Mesendoderm (in vitro differentiated cells): ENCODE measurements around the gene PTPN22.

ENCODE experiments used
- DNase-seq: peaks from one replicate; pipeline ENCODE4 v3.0.0; 2013
- H2AK5ac ChIP-seq: 2 replicates; pipeline ENCODE4 v1.6.1; 2013; ENCODE audit warnings: low read length, inconsistent platforms
- H2BK120ac ChIP-seq: 2 replicates; pipeline ENCODE4 v1.6.1; 2013; ENCODE audit warnings: low read depth, mild to moderate bottlenecking, low read length, moderate library complexity, mixed read lengths
- H2BK15ac ChIP-seq: replicated peaks from 2 replicates; pipeline ENCODE4 v1.6.1; 2013; ENCODE audit warnings: low read depth, mild to moderate bottlenecking, moderate library complexity
- H2BK5ac ChIP-seq: 2 replicates; pipeline ENCODE4 v1.6.1; 2013; ENCODE audit warnings: low read length, inconsistent platforms
- H3K18ac ChIP-seq: 2 replicates; pipeline ENCODE4 v1.6.1; 2013; ENCODE audit warnings: mild to moderate bottlenecking, low read length, mixed read lengths
- H3K23ac ChIP-seq: one replicate; pipeline ENCODE4 v1.6.1; 2013; ENCODE audit warnings: low read length
- H3K27ac ChIP-seq: 2 replicates; pipeline ENCODE4 v1.5.1; 2013; ENCODE audit warnings: low read depth, mild to moderate bottlenecking, inconsistent platforms, low read length, moderate library complexity
- H3K27me3 ChIP-seq: 2 replicates; pipeline ENCODE4 v1.6.1; 2013; ENCODE audit warnings: low read length, control low read depth, mild to moderate bottlenecking, inconsistent platforms; ENCODE audit not compliant: insufficient read depth, poor library complexity
- H3K36me3 ChIP-seq: 2 replicates; pipeline ENCODE4 v1.6.1; 2013; ENCODE audit warnings: low read length, inconsistent platforms; ENCODE audit not compliant: control insufficient read depth, insufficient read depth
- H3K4ac ChIP-seq: one replicate; pipeline ENCODE4 v1.6.1; 2013; ENCODE audit warnings: low read depth, mild to moderate bottlenecking, low read length, moderate library complexity
- H3K4me1 ChIP-seq: 2 replicates; pipeline ENCODE4 v1.6.1; 2013; ENCODE audit warnings: low read depth, low read length, inconsistent platforms; ENCODE audit not compliant: control insufficient read depth
- H3K4me2 ChIP-seq: 2 replicates; pipeline ENCODE4 v1.6.1; 2013; ENCODE audit warnings: low read length
- H3K4me3 ChIP-seq: 2 replicates; pipeline ENCODE4 v1.5.1; 2013; ENCODE audit warnings: mild to moderate bottlenecking, low read length
- H3K56ac ChIP-seq: one replicate; pipeline ENCODE4 v1.6.1; 2013; ENCODE audit warnings: low read length
- H3K79me1 ChIP-seq: 2 replicates; pipeline ENCODE4 v1.6.1; 2013; ENCODE audit warnings: low read length, inconsistent platforms
- H3K79me2 ChIP-seq: 2 replicates; pipeline ENCODE4 v1.6.1; 2013; ENCODE audit warnings: mild to moderate bottlenecking, low read length; ENCODE audit not compliant: control insufficient read depth, insufficient read depth
- H3K9ac ChIP-seq: 2 replicates; pipeline ENCODE4 v1.6.1; 2013; ENCODE audit warnings: low read length, inconsistent platforms
- H4K5ac ChIP-seq: one replicate; pipeline ENCODE4 v1.6.1; 2013; ENCODE audit warnings: low read length
- H4K8ac ChIP-seq: one replicate; pipeline ENCODE4 v1.6.1; 2013; ENCODE audit warnings: low read depth, mild to moderate bottlenecking, control low read depth, low read length, moderate library complexity
- WGBS: extraction: QIAGEN DNeasy Blood & Tissue Kit; methylation state at CpG from one replicate; pipeline ENCODE4 v1.1.7; 2013; ENCODE audit warnings: low lambda C conversion rate, missing lambda C conversion rate; ENCODE audit not compliant: insufficient coverage; ENCODE audit errors: extremely low coverage; 5-methylcytosine and 5-hydroxymethylcytosine counted together

The PTPN22 gene

DNA sequence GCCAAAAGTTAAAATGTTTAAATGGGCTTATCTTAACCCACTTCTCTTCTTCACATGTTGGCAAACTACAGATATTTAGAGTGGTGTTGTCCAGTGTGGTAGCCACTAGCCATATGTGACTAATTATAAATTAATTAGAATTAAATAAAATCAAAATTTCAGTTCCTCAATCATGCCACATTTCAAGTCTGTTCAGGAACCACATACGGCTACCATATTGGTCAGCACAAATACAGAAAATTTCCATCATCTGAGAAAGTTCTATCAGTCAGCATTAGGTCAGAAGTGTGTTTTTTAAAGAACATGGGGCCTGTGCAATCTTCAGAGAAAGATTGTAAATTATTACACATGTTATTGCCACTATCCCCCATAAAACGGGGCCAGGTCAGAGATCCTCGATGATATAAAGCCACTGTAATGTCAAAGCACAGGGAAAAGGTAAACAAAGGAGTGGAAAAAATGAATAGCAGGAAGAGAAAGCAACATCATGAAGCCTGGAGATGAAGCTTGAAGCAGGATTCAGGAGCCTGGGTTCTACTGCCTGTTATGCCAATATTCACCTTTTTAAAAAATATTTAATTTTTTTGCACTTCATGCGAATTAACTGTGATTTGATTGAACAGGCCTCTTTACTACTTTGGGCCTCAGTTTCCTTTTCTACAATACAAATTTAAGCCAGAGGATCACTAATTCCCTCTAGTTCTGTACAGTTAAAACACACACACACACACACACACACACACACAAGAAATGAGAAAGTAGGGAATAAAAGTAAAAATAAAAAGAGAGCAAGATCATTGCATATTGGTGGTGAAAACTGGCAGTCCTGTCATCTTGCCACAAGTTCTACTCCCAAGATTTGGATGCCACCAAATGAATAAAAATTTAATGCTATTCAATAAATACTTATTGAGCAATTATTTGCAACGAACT, 61.6 kb downstream of the PTPN22 start:
- no peaks in the 10 kb centered on the region for H3K27me3 ChIP-seq
- H3K18ac ChIP-seq = no peak overlapping the region
- H2BK120ac ChIP-seq = no peak overlapping the region
- H3K36me3 ChIP-seq = no peaks in the 10 kb centered on the region
- no peak for DNase-seq
- H3K4me3 ChIP-seq = no peak overlapping the region
- H3K23ac ChIP-seq = no peak overlapping the region
- peaks cover 2% of the 10 kb centered on the region for H3K4me1 ChIP-seq
- H2BK5ac ChIP-seq = no peak overlapping the region
- H3K79me1 ChIP-seq = peaks cover 7% of the 10 kb centered on the region
- H3K4ac ChIP-seq = no peak overlapping the region
- H3K9ac ChIP-seq = peak overlapping the region; percentile 48
- no peak overlapping the region for H3K4me2 ChIP-seq
- H3K79me2 ChIP-seq = peaks cover 42% of the 10 kb centered on the region
- H3K56ac ChIP-seq = peak overlapping the region; percentile 6
- H2AK5ac ChIP-seq = no peak overlapping the region
- no peak overlapping the region for H4K8ac ChIP-seq
- no peak overlapping the region for H4K5ac ChIP-seq
- no peak overlapping the region for H2BK15ac ChIP-seq
- H3K27ac ChIP-seq = no peak overlapping the region
- WGBS = no CpG with 5 or more reads among the region's 5 CpGs

DNA sequence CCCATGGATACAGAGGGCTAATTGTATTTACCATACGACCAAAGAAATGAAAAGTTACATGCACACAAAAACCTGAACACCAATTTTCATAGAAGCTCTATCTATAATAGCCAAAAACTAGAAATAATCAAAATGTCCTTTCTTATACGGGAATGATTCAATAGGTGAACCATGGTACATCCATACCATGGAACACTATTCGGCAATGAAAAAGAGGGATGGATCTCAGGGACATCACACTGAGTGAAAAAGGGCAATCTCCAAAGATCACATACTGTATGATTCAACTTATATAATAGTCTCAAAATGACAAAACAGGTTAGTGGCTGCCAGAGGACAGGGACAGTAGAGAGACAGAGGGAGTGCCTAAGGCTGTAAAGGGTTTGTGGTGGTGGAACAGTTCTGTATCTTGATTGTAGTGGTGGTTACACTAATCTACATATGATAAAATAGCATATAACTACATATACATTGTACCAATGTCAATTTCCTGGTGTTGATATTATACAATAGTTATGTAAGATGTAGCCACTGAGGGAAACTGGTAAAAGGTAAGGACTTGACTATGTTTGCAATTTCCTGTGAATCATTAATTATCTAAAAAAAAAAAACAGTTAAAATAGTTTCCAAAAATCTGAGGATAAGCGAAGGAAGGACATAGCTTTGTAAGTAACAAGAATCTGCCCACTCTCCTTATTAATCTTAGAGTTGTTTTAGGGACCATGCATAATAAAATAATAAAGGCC, 62.9 kb downstream of the PTPN22 start:
- WGBS = no CpG with 5 or more reads among the region's 4 CpGs
- Histone ChIP-seq H3K27ac (no peak overlapping the region), H2BK15ac (no peak overlapping the region), H3K36me3 (no peaks in the 10 kb centered on the region), H3K79me2 (peaks cover 45% of the 10 kb centered on the region), H3K27me3 (no peaks in the 10 kb centered on the region), H3K4ac (no peak overlapping the region), H3K9ac (no peak overlapping the region), H2BK120ac (no peak overlapping the region), H4K8ac (no peak overlapping the region), H3K56ac (no peak overlapping the region), H3K4me1 (peaks cover 2% of the 10 kb centered on the region), H2AK5ac (no peak overlapping the region), H3K4me2 (no peak overlapping the region), H3K23ac (no peak overlapping the region), H2BK5ac (no peak overlapping the region), H3K18ac (no peak overlapping the region), H4K5ac (no peak overlapping the region), H3K4me3 (no peak overlapping the region), H3K79me1 (peaks cover 7% of the 10 kb centered on the region)
- DNase-seq = no peak

DNA sequence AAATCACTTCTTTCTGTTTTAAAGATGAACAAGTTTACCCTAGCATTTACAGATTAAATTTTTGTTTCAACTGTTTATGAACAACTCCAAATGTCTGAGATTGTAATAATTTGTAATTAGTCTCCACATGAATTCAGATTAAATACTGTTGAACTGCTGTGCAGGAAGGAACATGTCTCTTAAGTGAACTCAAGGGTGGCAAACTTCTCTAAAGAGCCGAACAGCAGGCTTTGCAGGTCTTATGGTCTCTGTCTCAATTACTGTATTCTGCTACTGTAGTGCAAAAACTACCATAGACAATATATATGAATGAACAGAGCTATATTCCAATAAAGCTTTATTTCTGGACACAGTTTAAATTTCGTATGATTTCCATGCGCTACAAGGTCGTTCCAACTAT, 65.9 kb downstream of the PTPN22 start:
- H2AK5ac ChIP-seq = no peak overlapping the region
- H4K8ac ChIP-seq = no peak overlapping the region
- no peak overlapping the region for H3K23ac ChIP-seq
- H2BK15ac ChIP-seq = no peak overlapping the region
- no peaks in the 10 kb centered on the region for H3K36me3 ChIP-seq
- no peak overlapping the region for H3K56ac ChIP-seq
- H2BK5ac ChIP-seq = no peak overlapping the region
- H3K27ac ChIP-seq = no peak overlapping the region
- no CpG with 5 or more reads among the region's 4 CpGs for WGBS
- H3K79me2 ChIP-seq = peaks cover 43% of the 10 kb centered on the region
- no peak overlapping the region for H3K4ac ChIP-seq
- no peaks in the 10 kb centered on the region for H3K27me3 ChIP-seq
- H3K18ac ChIP-seq = no peak overlapping the region
- peaks cover 5% of the 10 kb centered on the region for H3K79me1 ChIP-seq
- H4K5ac ChIP-seq = no peak overlapping the region
- no peak overlapping the region for H3K4me3 ChIP-seq
- DNase-seq = no peak
- H3K9ac ChIP-seq = no peak overlapping the region
- no peak overlapping the region for H3K4me2 ChIP-seq
- H3K4me1 ChIP-seq = peaks cover 2% of the 10 kb centered on the region
- no peak overlapping the region for H2BK120ac ChIP-seq

DNA sequence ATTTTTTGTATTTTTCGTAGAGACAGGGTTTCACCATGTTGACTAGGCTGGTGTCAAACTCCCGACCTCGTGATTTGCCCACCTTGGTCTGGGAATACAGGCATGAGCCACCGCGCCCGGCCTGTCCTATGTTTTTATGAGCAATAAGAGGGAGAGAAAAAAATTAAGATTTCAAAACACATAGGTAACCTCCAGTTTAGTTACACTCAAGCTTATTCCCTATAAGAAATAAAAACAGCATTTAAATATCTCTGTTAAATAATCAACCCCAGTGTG, 66.3 kb downstream of the PTPN22 start:
- Histone ChIP-seq H3K36me3 (no peaks in the 10 kb centered on the region), H3K9ac (no peak overlapping the region), H2BK15ac (no peak overlapping the region), H3K4ac (no peak overlapping the region), H3K23ac (no peak overlapping the region), H2AK5ac (no peak overlapping the region), H2BK120ac (no peak overlapping the region), H3K27me3 (no peaks in the 10 kb centered on the region), H2BK5ac (no peak overlapping the region), H3K4me2 (no peak overlapping the region), H4K8ac (no peak overlapping the region), H3K27ac (no peak overlapping the region), H3K4me1 (peaks cover 2% of the 10 kb centered on the region), H3K4me3 (no peak overlapping the region), H3K79me1 (peaks cover 5% of the 10 kb centered on the region), H3K79me2 (peaks cover 40% of the 10 kb centered on the region), H4K5ac (no peak overlapping the region), H3K56ac (no peak overlapping the region), H3K18ac (peak overlapping the region; percentile 28)
- WGBS = no CpG with 5 or more reads among the region's 6 CpGs
- no peak for DNase-seq

DNA sequence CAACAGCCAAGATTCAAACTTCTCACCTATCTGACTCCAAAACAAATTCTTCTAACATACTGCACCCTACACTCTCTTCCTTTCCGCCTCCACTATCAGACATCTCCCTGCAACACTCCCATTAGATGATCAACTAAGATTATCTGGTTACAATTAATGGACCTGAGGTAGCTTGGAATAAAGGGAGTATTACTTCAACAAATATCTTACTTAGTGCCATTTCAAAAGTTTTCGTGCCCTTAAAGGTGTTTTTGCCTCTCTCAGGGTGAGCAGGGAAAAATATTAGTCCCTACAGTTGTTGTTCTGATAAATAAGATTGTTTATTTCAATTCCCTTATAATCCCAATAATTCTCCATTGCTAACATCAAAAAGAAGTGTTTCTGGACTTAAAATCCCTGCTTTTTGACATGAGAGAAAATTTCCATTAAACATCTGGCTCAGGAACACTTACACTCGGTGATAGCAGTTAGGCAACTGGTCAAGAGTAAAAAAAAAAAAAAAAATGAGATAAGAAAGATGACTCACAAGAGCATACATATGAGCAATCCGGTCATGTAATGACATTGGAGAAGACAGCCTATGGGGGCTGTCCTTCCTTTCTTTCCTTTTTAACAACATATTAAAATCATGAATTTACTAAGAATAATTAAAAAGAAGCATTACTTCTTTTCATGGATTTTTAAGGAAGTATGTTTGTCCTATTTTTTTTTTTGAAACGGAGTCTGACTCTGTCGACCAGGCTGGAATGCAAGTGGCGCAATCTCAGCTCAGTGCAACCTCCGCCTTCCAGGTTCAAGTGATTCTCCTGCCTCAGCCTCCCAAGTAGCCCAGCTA, 66.9 kb downstream of the PTPN22 start:
- H2BK5ac ChIP-seq = no peak overlapping the region
- H3K9ac ChIP-seq = no peak overlapping the region
- H3K4me1 ChIP-seq = no peaks in the 10 kb centered on the region
- H4K8ac ChIP-seq = no peak overlapping the region
- H3K56ac ChIP-seq = no peak overlapping the region
- no peak overlapping the region for H3K18ac ChIP-seq
- H3K36me3 ChIP-seq = no peaks in the 10 kb centered on the region
- no CpG with 5 or more reads among the region's 8 CpGs for WGBS
- H3K4ac ChIP-seq = no peak overlapping the region
- no peak overlapping the region for H2BK15ac ChIP-seq
- H3K79me2 ChIP-seq = peaks cover 35% of the 10 kb centered on the region
- H3K79me1 ChIP-seq = peaks cover 2% of the 10 kb centered on the region
- H4K5ac ChIP-seq = no peak overlapping the region
- no peak overlapping the region for H2AK5ac ChIP-seq
- no peak overlapping the region for H3K27ac ChIP-seq
- H3K4me2 ChIP-seq = no peak overlapping the region
- no peak overlapping the region for H3K4me3 ChIP-seq
- H3K27me3 ChIP-seq = no peaks in the 10 kb centered on the region
- peak; percentile 51 for DNase-seq
- no peak overlapping the region for H3K23ac ChIP-seq
- no peak overlapping the region for H2BK120ac ChIP-seq
